ENCODE data around the gene RPS6KA5.

Gene RPS6KA5

GRCh38 chr14:90815822-90816662, 244.4 kb downstream of the RPS6KA5 start, which contains the start of gene TTC7B:
TSS of gene TTC7B (minus strand) at chr14:90816430. CDS start at chr14:90816295, 135 bp downstream.
- H3K27ac ChIP-seq (replicated peaks) = no peak within 1 kb of the TSS
- peak in 1 of 2 experiments; percentile 17 for DNase-seq (ENCODE audit: low read depth in 1 of 2, low spot score in 1 of 2)
- no peak for TF ChIP-seq SPI1 (IDR thresholded peaks at IDR 0.05; ENCODE audit: borderline replicate concordance, low read depth)
- no peak for TF ChIP-seq CTCF (IDR thresholded peaks at IDR 0.05; ENCODE audit: insufficient read depth, low read length)
- TF ChIP-seq REST (IDR thresholded peaks at IDR 0.05; ENCODE audit: insufficient replicate concordance, low read depth) = no peak
- no peak for TF ChIP-seq GABPA (IDR thresholded peaks at IDR 0.05; ENCODE audit: low read depth)
- no peak for TF ChIP-seq POLR2AphosphoS5 (IDR thresholded peaks at IDR 0.05; ENCODE audit: low read depth)

GRCh38 chr14:90815572-90815821, 244.9 kb downstream of the RPS6KA5 start:
- Histone ChIP-seq H3K27me3 (ENCODE audit: insufficient read depth, poor library complexity, severe bottlenecking) (peaks cover 5% of the 10 kb centered on the region), H3K4me3 (replicated peaks; ENCODE audit: insufficient read depth, low read length) (no peak overlapping the region), H3K27ac (replicated peaks) (no peak overlapping the region)
- no peak for DNase-seq (ENCODE audit: low read depth in 1 of 2, low spot score in 1 of 2)
- TF ChIP-seq SPI1 (IDR thresholded peaks at IDR 0.05; ENCODE audit: borderline replicate concordance, low read depth) (no peak), REST (IDR thresholded peaks at IDR 0.05; ENCODE audit: insufficient replicate concordance, low read depth) (no peak), GABPA (IDR thresholded peaks at IDR 0.05; ENCODE audit: low read depth) (no peak), POLR2AphosphoS5 (IDR thresholded peaks at IDR 0.05; ENCODE audit: low read depth) (no peak), CTCF (IDR thresholded peaks at IDR 0.05; ENCODE audit: insufficient read depth, low read length) (no peak)

More at GRCh38 chr14:90815822-90816662, 244.4 kb downstream of the RPS6KA5 start, which contains the start of gene TTC7B:
- H3K27me3 ChIP-seq (ENCODE audit: insufficient read depth, poor library complexity, severe bottlenecking) = peaks cover 5% of the 10 kb centered on the region
- H3K4me3 ChIP-seq (replicated peaks; ENCODE audit: insufficient read depth, low read length) = peak within 1 kb of the TSS; percentile 42

- Histone ChIP-seq H3K27ac (replicated peaks) (no peak overlapping the region), H3K4me3 (replicated peaks; ENCODE audit: insufficient read depth, low read length) (no peak overlapping the region)
- DNase-seq (ENCODE audit: low read depth in 1 of 2, low spot score in 1 of 2) = no peak
These were observed 245.5 kb downstream of the RPS6KA5 start for GRCh38 chr14:90814806-90815571.

More at GRCh38 chr14:90814806-90815571, 245.5 kb downstream of the RPS6KA5 start:
- TF ChIP-seq POLR2AphosphoS5 (IDR thresholded peaks at IDR 0.05; ENCODE audit: low read depth) = no peak
- no peak for TF ChIP-seq SPI1 (IDR thresholded peaks at IDR 0.05; ENCODE audit: borderline replicate concordance, low read depth)
- TF ChIP-seq REST (IDR thresholded peaks at IDR 0.05; ENCODE audit: insufficient replicate concordance, low read depth) = no peak
- TF ChIP-seq GABPA (IDR thresholded peaks at IDR 0.05; ENCODE audit: low read depth) = no peak
- no peak for TF ChIP-seq CTCF (IDR thresholded peaks at IDR 0.05; ENCODE audit: insufficient read depth, low read length)
- H3K27me3 ChIP-seq (ENCODE audit: insufficient read depth, poor library complexity, severe bottlenecking) = peaks cover 5% of the 10 kb centered on the region

Data from HL-60 (cell line).